Activated naive CD4-positive, alpha-beta T cell treated with anti-CD3 and anti-CD28 coated beads, Interleukin-2, amount 50 U/mL, for 24 hours (primary cell): Measurements from ENCODE around the gene TMEM41A.
"Not testable (repeated sequence)": the region's sequence is repeated elsewhere in the genome, so short reads cannot be mapped to it uniquely, and the experiment has no call there.

ENCODE experiments used
- H3K27ac Mint-ChIP-seq: one replicate; pipeline ENCODE4 v1.8.0; 2021; ENCODE audit warnings: mild to moderate bottlenecking, mixed read lengths
- H3K27me3 Mint-ChIP-seq: one replicate; pipeline ENCODE4 v1.8.0; 2021; ENCODE audit warnings: mixed read lengths
- H3K36me3 Mint-ChIP-seq: one replicate; pipeline ENCODE4 v1.8.0; 2021; ENCODE audit warnings: mixed read lengths
- H3K4me1 Mint-ChIP-seq: one replicate; pipeline ENCODE4 v1.8.0; 2021; ENCODE audit warnings: mixed read lengths
- H3K4me3 Mint-ChIP-seq: one replicate; pipeline ENCODE4 v1.8.0; 2021; ENCODE audit warnings: mild to moderate bottlenecking, mixed read lengths
- H3K9me3 Mint-ChIP-seq: one replicate; pipeline ENCODE4 v1.8.0; 2021; ENCODE audit warnings: mixed read lengths

TMEM41A gene

GRCh38 chr3:185465471-185465870 lies 33.4 kb downstream of the TMEM41A start:
- Mint-ChIP-seq H3K9me3 (no peaks in the 10 kb centered on the region), H3K36me3 (peaks cover 4% of the 10 kb centered on the region), H3K27ac (no peak overlapping the region), H3K4me3 (no peak overlapping the region), H3K27me3 (no peaks in the 10 kb centered on the region), H3K4me1 (no peaks in the 10 kb centered on the region)

DNA sequence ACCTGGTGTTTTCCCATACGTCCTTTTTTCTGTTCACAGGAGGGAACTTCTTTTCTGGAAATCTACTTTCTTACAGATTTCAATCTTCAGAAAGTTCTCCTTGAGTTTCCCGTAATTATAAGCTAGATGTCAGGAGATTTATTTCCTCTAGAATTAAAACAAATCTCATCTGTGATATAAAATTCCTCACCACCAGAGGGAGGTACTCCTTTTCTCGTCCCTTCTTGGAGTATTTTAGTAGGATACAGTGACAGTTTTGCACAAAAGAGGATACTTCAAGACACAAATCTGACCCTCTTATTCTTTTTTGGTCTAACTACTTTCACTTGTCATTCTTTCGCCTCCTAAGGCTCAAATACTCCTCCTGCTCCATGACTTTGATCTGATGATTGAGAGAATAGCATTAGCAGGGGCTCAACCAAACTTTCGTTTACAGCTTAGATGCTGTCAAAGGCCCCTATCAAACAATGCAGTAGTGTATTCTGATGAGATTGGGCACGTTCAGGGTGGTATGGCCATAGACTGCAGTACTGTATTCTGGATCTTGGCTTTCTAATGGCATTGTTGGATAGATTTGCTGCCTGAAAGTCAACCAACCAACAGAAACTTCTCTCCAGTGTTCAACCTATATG lies 38.0 kb downstream of the TMEM41A start:
- Mint-ChIP-seq H3K27ac (no peak overlapping the region), H3K4me3 (no peak overlapping the region), H3K9me3 (no peaks in the 10 kb centered on the region), H3K27me3 (no peaks in the 10 kb centered on the region), H3K4me1 (no peaks in the 10 kb centered on the region), H3K36me3 (peaks cover 3% of the 10 kb centered on the region)

GRCh38 chr3:185460309-185460708 lies 38.5 kb downstream of the TMEM41A start:
- H3K27ac Mint-ChIP-seq = no peak overlapping the region
- no peaks in the 10 kb centered on the region for H3K27me3 Mint-ChIP-seq
- no peaks in the 10 kb centered on the region for H3K4me1 Mint-ChIP-seq
- no peak overlapping the region for H3K4me3 Mint-ChIP-seq
- peaks cover 2% of the 10 kb centered on the region for H3K36me3 Mint-ChIP-seq
- no peaks in the 10 kb centered on the region for H3K9me3 Mint-ChIP-seq

GRCh38 chr3:185457376-185457775 lies 41.5 kb downstream of the TMEM41A start:
- H3K4me3 Mint-ChIP-seq = no peak overlapping the region
- no peaks in the 10 kb centered on the region for H3K27me3 Mint-ChIP-seq
- no peaks in the 10 kb centered on the region for H3K4me1 Mint-ChIP-seq
- no peaks in the 10 kb centered on the region for H3K9me3 Mint-ChIP-seq
- H3K36me3 Mint-ChIP-seq = peaks cover 2% of the 10 kb centered on the region
- no peak overlapping the region for H3K27ac Mint-ChIP-seq

GRCh38 chr3:185451432-185451831 lies 47.4 kb downstream of the TMEM41A start:
- not testable (repeated sequence) for H3K36me3 Mint-ChIP-seq, H3K4me1 Mint-ChIP-seq

DNA sequence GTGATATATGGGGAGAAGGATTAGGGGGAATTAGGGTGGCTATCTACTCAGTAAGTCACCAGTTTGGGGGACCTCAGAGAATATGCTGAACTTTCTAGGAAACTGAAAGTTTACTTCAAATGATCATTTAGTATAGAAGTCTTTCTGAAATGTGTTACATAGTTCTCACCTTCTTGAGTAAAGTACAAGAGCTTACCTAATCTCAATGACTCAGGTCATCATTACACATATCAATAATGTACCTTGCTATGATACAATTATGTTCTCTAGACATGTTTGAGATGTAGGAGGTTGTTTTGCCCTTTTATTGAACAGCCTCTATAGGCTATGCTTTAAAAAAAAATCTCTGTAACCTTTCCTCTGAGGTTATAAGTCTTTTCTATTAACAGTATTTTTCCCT lies 50.7 kb downstream of the TMEM41A start:
- no peaks in the 10 kb centered on the region for H3K36me3 Mint-ChIP-seq
- no peaks in the 10 kb centered on the region for H3K9me3 Mint-ChIP-seq
- H3K27ac Mint-ChIP-seq = no peak overlapping the region
- no peak overlapping the region for H3K4me3 Mint-ChIP-seq
- no peaks in the 10 kb centered on the region for H3K4me1 Mint-ChIP-seq
- no peaks in the 10 kb centered on the region for H3K27me3 Mint-ChIP-seq

More at GRCh38 chr3:185451432-185451831, 47.4 kb downstream of the TMEM41A start:
- H3K27ac Mint-ChIP-seq, H3K9me3 Mint-ChIP-seq, H3K4me3 Mint-ChIP-seq, H3K27me3 Mint-ChIP-seq: not testable (repeated sequence)

GRCh38 chr3:185444329-185444728 lies 54.5 kb downstream of the TMEM41A start:
- Mint-ChIP-seq H3K36me3 (no peaks in the 10 kb centered on the region), H3K4me1 (no peaks in the 10 kb centered on the region), H3K27me3 (no peaks in the 10 kb centered on the region), H3K9me3 (no peaks in the 10 kb centered on the region), H3K4me3 (no peak overlapping the region), H3K27ac (no peak overlapping the region)

DNA sequence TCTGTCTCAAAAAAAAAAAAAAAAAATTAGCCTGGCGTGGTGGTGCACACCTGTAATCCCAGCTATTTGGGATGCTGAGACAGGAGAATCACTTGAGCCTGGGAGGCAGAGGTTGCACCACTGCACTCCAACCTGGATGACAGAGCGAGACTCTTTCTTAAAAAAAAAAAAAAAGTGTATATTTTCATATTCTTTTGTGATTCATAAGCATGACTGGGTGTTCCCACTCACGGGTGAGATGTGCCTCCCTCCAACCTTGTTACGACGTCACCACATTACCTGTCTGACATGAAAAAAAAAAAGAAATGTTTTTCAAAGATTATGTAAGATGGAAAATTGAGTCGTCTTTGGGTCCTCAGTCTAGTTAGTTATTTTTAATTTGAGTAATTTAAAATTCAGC lies 56.8 kb downstream of the TMEM41A start:
- Mint-ChIP-seq H3K4me3 (no peak overlapping the region), H3K36me3 (no peaks in the 10 kb centered on the region), H3K27ac (no peak overlapping the region), H3K27me3 (peaks cover under 1% of the 10 kb centered on the region), H3K4me1 (no peaks in the 10 kb centered on the region), H3K9me3 (no peaks in the 10 kb centered on the region)

DNA sequence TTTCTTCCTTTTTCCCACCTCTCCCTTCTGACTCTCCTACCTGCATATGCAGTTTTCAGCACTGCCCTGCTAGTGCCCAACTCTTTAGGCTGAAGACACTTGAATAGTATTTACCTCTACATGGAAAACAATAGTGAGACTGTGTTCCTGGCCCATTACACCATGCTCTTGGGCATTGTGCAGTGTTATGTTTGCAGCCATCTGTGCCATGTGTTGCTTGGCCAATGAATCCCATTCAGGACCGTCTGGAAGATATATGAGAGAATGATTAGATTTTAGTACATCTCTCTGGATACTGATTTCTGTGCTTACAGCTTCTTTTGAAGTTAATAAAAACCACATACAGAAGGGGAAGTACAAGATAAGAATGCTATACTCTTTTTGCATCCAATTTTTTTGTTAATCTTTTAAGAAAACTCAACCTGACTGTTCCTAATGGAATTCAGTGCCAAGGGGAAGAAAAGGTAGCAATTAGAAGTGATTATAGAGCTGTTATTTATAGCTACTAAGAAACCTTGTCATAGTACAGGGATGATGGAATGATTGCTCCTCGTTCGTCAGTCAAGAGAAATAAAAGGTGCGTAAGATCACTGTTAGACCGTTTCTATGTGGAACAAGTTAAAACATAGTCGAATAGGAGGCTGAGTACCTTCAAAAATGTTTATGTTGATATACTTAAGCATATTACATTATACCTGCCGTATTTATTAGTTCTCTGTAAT lies 58.9 kb downstream of the TMEM41A start:
- Mint-ChIP-seq H3K9me3 (no peaks in the 10 kb centered on the region), H3K27me3 (peaks cover 2% of the 10 kb centered on the region), H3K27ac (no peak overlapping the region), H3K4me1 (no peaks in the 10 kb centered on the region), H3K4me3 (no peak overlapping the region), H3K36me3 (no peaks in the 10 kb centered on the region)
